Stimulated activated CD8-positive, alpha-beta memory T cell treated with anti-CD3 and anti-CD28 coated beads, Interleukin-7, amount 100 ng/mL, for 4 hours (primary cell): Measurements from ENCODE around the gene OR13G1.
A peak's percentile ranks its signal among the peaks of the same experiment; 100 is the strongest.
"Not testable (repeated sequence)": the region's sequence is repeated elsewhere in the genome, so short reads cannot be mapped to it uniquely, and the experiment has no call there.

Experiments used
- DNase-seq, 2 donors: peaks; one replicate each; pipeline ENCODE4 v3.0.0-alpha.2; 2020; ENCODE audit warnings: low read depth in 2 of 2

The OR13G1 gene

GRCh38 chr1:247679639-247680038 is at the start of gene OR13G1:
Gene OR13G1 (minus strand): TSS chr1:247679739. CDS start chr1:247673041, 6,698 bp downstream.
- DNase-seq, result no peak

DNA sequence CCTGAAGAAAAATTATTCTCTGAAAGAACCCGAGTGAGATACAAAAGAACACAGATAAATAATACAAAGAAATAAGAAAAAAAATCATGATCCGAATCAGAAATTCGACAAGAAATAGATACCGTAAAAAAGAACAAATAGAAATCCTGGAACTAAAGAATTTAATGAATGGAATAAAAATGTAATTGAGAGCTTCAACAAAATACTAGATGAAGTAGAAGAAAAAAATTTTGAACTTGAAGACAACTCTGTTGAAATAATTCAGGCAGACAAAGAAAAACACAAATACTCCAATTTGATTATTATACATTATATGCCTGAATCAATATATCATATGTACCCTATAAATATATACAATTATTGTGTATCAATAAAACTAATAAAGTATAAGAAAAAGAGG is 41.7 kb upstream of the OR13G1 start:
- no peak for DNase-seq

DNA sequence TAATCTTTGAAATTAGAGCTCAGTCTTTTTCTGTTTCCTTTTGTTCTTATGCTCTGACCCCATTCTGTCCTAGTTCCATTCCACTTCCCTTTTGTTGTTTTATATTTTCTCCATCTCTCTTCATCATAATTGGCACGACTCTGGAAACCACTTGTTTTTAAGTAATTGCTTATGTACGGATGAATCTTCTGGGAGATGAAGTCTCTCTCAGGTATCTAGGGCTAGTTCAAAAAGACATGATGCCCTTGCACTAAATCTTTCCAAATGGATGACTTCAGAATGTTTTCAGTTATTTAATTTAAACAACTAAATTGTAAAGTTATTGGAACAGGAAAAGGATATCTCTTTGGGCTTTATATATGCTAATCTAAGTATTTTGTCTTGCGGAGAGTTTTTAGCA is 37.0 kb upstream of the OR13G1 start, which contains the start of gene OR6F1:
Gene OR6F1 (minus strand): TSS at position 101 of the 400 bp plus-strand sequence. CDS start 3,891 bp downstream, outside the sequence.
- DNase-seq, result no peak

- DNase-seq, result no peak
Measured at GRCh38 chr1:247713753-247714152, 34.2 kb upstream of the OR13G1 start.

GRCh38 chr1:247710681-247711080 is 31.1 kb upstream of the OR13G1 start:
- not testable (repeated sequence) for DNase-seq

DNA sequence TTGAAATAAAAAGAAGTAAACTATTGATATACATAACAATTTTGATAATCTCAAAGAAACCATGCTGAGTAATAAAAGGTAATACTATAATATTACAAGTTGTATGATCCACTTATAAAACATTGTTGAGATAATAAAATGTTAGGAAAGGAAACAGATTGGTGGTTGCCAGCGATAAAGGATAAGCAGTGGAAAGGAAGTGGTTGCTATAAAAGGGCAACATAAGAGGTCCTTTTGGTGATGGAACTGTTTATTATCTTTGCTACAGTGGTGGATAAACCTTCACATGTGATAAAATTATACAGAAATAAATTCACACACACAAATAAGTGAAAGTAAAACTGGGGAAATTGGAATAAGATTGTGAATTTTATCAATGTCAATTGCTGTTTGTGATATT is 21.8 kb upstream of the OR13G1 start:
- DNase-seq, result no peak

DNA sequence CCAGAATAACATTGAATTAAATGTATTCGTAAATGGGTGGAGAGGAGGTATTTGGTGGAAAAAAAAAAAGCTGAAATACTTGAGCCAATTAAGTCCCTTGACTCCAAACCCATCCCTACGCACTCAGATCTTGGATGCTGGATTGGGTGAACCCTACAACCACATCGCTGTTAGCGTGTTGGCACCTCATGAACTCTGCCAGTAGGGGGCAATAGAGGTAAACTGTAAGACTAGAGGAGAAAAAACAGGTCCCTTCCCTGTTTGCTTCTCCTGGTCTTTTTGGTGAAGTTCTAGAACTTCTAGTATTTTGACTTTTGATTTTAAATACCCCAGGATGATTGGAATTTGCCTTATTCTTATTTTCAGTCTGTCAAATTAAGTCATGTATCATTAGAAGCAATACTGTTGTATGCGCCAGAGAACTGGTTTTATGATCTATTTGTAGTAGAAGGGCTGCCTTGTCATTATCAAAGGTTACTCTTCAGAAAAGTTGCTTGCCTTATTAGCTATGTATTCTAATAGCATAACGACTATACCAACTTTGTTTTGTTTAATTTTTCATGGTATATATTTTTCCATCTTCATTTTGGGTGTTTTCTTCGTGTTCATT is 1.9 kb upstream of the OR13G1 start:
- DNase-seq, result no peak

GRCh38 chr1:247680171-247680570 is 632 bp upstream of the OR13G1 start:
- no peak for DNase-seq

- no peak for DNase-seq
Measured at GRCh38 chr1:247669225-247669624, 10.3 kb downstream of the OR13G1 start.

DNA sequence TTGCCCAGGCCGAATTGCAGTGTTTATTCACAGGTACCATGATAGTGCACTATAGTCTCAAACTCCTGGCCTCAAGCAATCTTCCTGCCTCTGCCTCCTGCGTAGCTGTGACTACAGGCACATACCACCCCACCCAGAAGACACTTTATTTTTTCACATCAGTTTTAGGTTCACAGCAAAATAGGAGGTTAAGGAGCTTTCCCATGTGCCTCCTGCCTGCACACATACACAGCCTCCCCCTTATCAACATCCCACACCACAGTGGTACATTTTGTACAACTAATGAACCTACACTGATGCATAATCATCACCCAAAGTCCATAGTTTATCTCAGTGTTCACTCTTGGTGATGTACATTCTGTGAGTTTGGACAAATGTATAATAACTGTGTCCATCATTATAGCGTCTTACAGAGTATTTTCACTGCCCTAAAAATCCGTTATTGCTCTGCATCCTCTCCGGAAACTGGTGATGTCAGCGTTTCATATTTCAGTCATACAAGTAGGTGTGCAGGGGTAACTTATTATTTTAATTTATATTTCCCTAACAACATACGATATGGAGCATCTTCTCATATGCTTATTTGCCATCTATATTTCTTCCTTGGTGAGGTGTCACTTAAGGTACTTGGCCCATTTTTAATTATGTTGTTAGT is 23.2 kb downstream of the OR13G1 start:
- no peak for DNase-seq

DNA sequence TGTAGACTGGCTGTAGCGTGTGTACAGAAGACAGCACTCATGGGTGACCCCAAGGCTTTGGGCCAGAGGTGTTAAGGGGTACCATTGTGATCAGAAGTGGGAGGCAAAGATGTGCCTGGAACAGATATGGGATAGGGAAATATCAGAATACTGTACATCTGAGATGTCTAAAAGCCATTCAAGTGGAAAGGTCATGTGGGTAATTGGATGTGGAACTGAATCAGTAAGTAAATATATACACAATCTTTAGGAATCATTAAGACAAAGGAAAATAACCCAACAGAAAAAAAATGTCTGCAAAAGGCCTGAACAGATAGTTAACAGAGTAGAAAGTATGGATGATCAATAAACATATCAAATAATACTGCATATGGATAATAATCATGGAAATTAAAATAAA is 26.5 kb downstream of the OR13G1 start:
- no peak for DNase-seq

GRCh38 chr1:247647864-247648263 is 31.7 kb downstream of the OR13G1 start:
- no peak for DNase-seq

DNA sequence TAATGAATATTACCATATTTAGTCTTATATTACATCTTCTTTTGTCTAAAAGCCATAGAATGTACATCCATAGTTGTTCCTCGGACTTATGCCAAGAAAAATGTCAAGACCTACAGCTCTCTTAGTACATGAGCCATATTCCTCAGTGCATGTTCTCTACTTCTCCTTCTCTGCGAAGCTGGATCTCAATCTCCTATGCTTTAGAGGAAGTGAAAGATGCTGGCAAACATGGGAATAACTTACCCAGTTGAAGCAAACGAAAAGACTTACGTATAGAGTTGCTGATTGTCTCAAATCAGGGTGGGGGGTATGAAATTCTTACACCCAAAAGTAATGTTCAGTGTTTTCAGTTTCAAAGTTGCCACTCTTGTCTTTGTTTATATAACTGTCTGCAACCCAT is 32.7 kb downstream of the OR13G1 start:
- DNase-seq, result no peak

DNA sequence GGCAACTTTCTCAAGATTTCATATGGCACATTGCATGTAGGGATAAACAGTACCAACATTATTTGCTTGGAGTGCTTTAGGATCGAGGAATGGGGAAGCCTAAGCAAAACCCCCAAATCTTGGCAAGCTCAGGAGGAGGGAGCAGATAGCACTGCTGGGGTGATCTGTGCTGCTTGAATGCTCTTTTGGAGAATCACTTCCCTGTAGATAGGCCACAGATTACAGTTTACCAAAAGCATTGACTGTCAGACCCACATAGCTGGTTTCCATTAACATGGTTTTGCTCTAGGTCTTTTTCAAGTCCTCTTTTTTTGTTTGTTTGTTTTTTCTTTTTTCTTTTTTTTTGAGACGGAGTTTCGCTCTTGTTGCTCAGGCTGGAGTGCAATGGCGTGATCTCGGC is 36.8 kb downstream of the OR13G1 start:
- DNase-seq, result no peak

GRCh38 chr1:247639381-247639981 is 40.1 kb downstream of the OR13G1 start:
- peak in 1 of 2 donors; percentile 27 for DNase-seq

DNA sequence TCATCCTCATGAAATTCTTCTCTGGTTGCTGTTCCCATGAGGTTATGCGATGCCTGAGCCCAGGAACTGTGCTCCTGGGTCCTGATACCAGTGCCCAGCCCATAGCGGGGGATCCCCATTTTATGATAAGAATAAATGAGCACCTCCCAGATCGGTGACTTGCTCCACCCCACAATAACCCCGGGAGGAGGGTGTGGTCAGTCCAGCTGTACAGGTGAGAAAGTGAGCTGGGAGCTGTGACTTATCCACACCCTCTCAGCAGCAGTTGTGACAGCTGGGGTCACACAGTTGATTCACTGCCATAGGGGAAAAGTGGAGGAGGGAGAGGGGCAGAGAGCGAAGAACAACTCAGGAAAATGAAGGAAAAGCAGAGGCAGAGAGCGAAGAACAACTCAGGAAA is 40.8 kb downstream of the OR13G1 start:
- no peak for DNase-seq

GRCh38 chr1:247638011-247638410 is 41.5 kb downstream of the OR13G1 start:
- no peak for DNase-seq

GRCh38 chr1:247627951-247628350 is 51.6 kb downstream of the OR13G1 start:
- DNase-seq, result no peak
